Measurements from ENCODE around the gene ISY1.
"Not testable (repeated sequence)": the region's sequence is repeated elsewhere in the genome, so short reads cannot be mapped to it uniquely, and the experiment has no call there.

The ISY1 gene

GRCh38 chr3:129119365-129120100 is 41.3 kb downstream of the ISY1 start:
- DNase-seq (ENCODE audit: low read depth): peak; percentile 16
- TF ChIP-seq CTCF (IDR thresholded peaks at IDR 0.05; ENCODE audit: insufficient read depth, low read depth, low read length, missing control alignments): no peak
- H3K4me3 ChIP-seq (ENCODE audit: low read length): peak overlapping the region; percentile 59

- H3K4me3 ChIP-seq (ENCODE audit: low read length): no peak overlapping the region
These were observed 42.1 kb downstream of the ISY1 start for GRCh38 chr3:129118745-129119144.

DNA sequence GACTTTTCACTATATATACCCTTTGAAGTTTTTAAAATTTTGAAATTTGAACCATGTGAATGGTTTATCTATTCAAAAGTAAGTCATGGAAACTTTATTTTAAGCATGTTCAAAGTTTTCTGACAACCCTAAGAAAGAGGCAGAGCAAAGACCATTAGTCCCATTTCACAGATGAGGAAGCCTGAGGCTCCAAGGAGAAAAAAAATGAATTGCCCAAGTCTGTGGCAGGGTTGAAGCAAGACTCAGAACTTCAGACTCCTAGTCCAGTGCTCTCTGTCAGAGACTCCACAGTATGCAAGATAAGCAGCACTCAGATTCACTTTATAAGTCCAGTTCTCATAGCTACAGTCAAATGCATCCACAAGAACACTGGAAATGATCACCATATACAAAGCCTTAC is 43.7 kb downstream of the ISY1 start:
- TF ChIP-seq CTCF (IDR thresholded peaks at IDR 0.05; ENCODE audit: insufficient read depth, low read depth, low read length, missing control alignments): no peak
- H3K4me3 ChIP-seq (ENCODE audit: low read length): no peak overlapping the region
- DNase-seq (ENCODE audit: low read depth): no peak

More at GRCh38 chr3:129118745-129119144, 42.1 kb downstream of the ISY1 start:
- DNase-seq (ENCODE audit: low read depth): no peak
- TF ChIP-seq CTCF (IDR thresholded peaks at IDR 0.05; ENCODE audit: insufficient read depth, low read depth, low read length, missing control alignments): no peak

GRCh38 chr3:129116482-129116946 is 44.3 kb downstream of the ISY1 start:
- no peak for DNase-seq (ENCODE audit: low read depth)
- TF ChIP-seq CTCF (IDR thresholded peaks at IDR 0.05; ENCODE audit: insufficient read depth, low read depth, low read length, missing control alignments): no peak
- no peak overlapping the region for H3K4me3 ChIP-seq (ENCODE audit: low read length)

DNA sequence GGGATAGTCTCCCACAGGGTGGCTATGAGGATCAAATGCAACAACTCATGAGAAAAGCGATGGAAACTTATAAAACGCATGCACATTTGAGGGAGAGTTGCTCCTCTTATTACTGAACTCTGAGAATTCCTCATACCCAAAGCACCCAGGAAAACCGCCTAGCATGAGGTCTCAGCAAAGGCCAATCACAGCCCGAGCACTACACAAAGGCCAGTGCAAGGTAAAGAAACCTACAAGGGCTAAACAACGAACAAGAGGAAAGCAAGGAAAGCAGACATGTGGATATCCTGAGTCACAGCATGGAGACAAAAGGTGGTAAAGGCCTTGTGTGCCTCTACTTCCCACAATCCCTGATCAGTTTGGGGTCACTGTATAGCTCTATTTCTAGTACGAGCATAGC is 46.4 kb downstream of the ISY1 start:
- H3K4me3 ChIP-seq (ENCODE audit: low read length): no peak overlapping the region
- no peak for DNase-seq (ENCODE audit: low read depth)
- no peak for TF ChIP-seq CTCF (IDR thresholded peaks at IDR 0.05; ENCODE audit: insufficient read depth, low read depth, low read length, missing control alignments)

DNA sequence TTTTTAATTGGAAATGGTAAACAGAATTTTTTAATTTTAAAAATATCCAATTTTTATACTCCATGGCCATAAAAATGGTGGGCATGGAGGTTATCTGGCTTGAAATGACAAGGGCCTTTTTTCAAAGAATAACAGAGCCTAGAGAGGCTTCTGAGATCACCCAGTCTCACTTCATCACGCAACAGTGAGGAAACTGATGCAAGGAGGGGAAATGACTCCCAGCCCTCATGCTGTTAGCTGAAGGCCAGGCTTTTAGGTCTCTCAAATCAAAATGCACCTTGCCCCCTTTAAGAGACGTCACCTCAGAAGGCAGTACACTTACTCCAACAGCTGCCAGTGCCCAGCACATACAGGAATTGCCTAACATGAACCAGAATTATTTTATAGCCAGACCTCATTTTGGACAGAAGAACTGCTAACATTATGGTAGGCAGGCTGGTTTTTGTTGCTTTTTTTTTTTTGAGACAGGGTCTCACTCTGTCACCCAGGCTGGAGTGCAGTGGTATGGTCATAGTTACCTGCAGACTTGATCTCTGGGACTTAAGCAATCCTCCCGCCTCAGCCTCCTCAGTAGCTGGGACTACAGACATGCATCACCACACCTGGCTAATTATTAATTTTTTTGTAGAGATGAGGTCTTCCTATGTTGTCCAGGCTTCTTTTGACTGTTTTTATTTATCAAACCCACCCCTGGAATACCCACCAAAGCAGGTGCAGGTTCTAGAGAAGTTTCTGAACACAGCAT is 48.4 kb downstream of the ISY1 start:
- no peak overlapping the region for H3K4me3 ChIP-seq (ENCODE audit: low read length)
- DNase-seq (ENCODE audit: low read depth): no peak
- TF ChIP-seq CTCF (IDR thresholded peaks at IDR 0.05; ENCODE audit: insufficient read depth, low read depth, low read length, missing control alignments): no peak

GRCh38 chr3:129111076-129111780 is 49.6 kb downstream of the ISY1 start:
- DNase-seq (ENCODE audit: low read depth): not testable (repeated sequence)

More at GRCh38 chr3:129111076-129111780, 49.6 kb downstream of the ISY1 start:
- H3K4me3 ChIP-seq (ENCODE audit: low read length): not testable (repeated sequence)
